Measurements from ENCODE around the gene SBK2. TPM values are rescaled to one million over a fixed set of nuclear protein-coding genes. Genes with fewer than 3 reads are reported as not detected.
A peak's percentile ranks its signal among the peaks of the same experiment; 100 is the strongest.

SBK2 gene
- total and polyA plus RNA-seq, 4 donors = not detected

GRCh38 chr19:55482156-55482961, 54.6 kb downstream of the SBK2 start:
- 86 to 88% methylated on average over 77 to 83 of the region's 83 CpGs for WGBS, 2 donors
- H3K27ac ChIP-seq (ENCODE audit: low read depth in 1 of 2, low read length in 2 of 2) = no peak overlapping the region
- no peaks in the 10 kb centered on the region for H3K36me3 ChIP-seq (ENCODE audit: control insufficient read depth in 1 of 2, insufficient read depth in 2 of 2, low read length in 1 of 2)
- DNase-seq (peak in 1 of 2 donors; percentile 74), ATAC-seq (ENCODE audit: low FRiP score) (no peak)
- H3K9me3 ChIP-seq (ENCODE audit: control insufficient read depth, low read length) = no peaks in the 10 kb centered on the region
- intact Hi-C loops (cut with DNase I) = no loop called here
- no peaks in the 10 kb centered on the region for H3K4me1 ChIP-seq (ENCODE audit: control insufficient read depth in 1 of 2, insufficient read depth in 2 of 2, low read length in 2 of 2)
- no peak overlapping the region for H3K4me3 ChIP-seq (ENCODE audit: low read length in 2 of 2)
- no peaks in the 10 kb centered on the region for H3K27me3 ChIP-seq (ENCODE audit: control insufficient read depth in 1 of 2, insufficient read depth in 2 of 2, low read length in 1 of 2)

GRCh38 chr19:55481794-55482155, 55.2 kb downstream of the SBK2 start:
- WGBS, 2 donors = 67 to 79% methylated on average over 11 to 40 of the region's 40 CpGs
- H3K4me3 ChIP-seq (ENCODE audit: low read length in 2 of 2) = no peak overlapping the region
- H3K4me1 ChIP-seq (ENCODE audit: control insufficient read depth in 1 of 2, insufficient read depth in 2 of 2, low read length in 2 of 2) = no peaks in the 10 kb centered on the region
- intact Hi-C loops (cut with DNase I) = no loop called here
- H3K27ac ChIP-seq (ENCODE audit: low read depth in 1 of 2, low read length in 2 of 2) = no peak overlapping the region
- DNase-seq (no peak), ATAC-seq (ENCODE audit: low FRiP score) (no peak)
- no peaks in the 10 kb centered on the region for H3K9me3 ChIP-seq (ENCODE audit: control insufficient read depth, low read length)
- H3K27me3 ChIP-seq (ENCODE audit: control insufficient read depth in 1 of 2, insufficient read depth in 2 of 2, low read length in 1 of 2) = no peaks in the 10 kb centered on the region
- H3K36me3 ChIP-seq (ENCODE audit: control insufficient read depth in 1 of 2, insufficient read depth in 2 of 2, low read length in 1 of 2) = no peaks in the 10 kb centered on the region

GRCh38 chr19:55481148-55481793, 55.7 kb downstream of the SBK2 start:
- Histone ChIP-seq H3K36me3 (ENCODE audit: control insufficient read depth in 1 of 2, insufficient read depth in 2 of 2, low read length in 1 of 2) (no peaks in the 10 kb centered on the region), H3K4me1 (ENCODE audit: control insufficient read depth in 1 of 2, insufficient read depth in 2 of 2, low read length in 2 of 2) (no peaks in the 10 kb centered on the region), H3K27ac (ENCODE audit: low read depth in 1 of 2, low read length in 2 of 2) (no peak overlapping the region), H3K27me3 (ENCODE audit: control insufficient read depth in 1 of 2, insufficient read depth in 2 of 2, low read length in 1 of 2) (no peaks in the 10 kb centered on the region), H3K9me3 (ENCODE audit: control insufficient read depth, low read length) (no peaks in the 10 kb centered on the region), H3K4me3 (ENCODE audit: low read length in 2 of 2) (no peak overlapping the region)
- DNase-seq (no peak), ATAC-seq (ENCODE audit: low FRiP score) (no peak)
- intact Hi-C loops (cut with DNase I) = no loop called here
- WGBS, 2 donors = 92 to 95% methylated on average over 40 to 52 of the region's 52 CpGs

- Histone ChIP-seq H3K27me3 (ENCODE audit: control insufficient read depth in 1 of 2, insufficient read depth in 2 of 2, low read length in 1 of 2) (no peaks in the 10 kb centered on the region), H3K4me3 (ENCODE audit: low read length in 2 of 2) (no peak overlapping the region), H3K27ac (ENCODE audit: low read depth in 1 of 2, low read length in 2 of 2) (no peak overlapping the region), H3K4me1 (ENCODE audit: control insufficient read depth in 1 of 2, insufficient read depth in 2 of 2, low read length in 2 of 2) (no peaks in the 10 kb centered on the region), H3K9me3 (ENCODE audit: control insufficient read depth, low read length) (no peaks in the 10 kb centered on the region), H3K36me3 (ENCODE audit: control insufficient read depth in 1 of 2, insufficient read depth in 2 of 2, low read length in 1 of 2) (no peaks in the 10 kb centered on the region)
- DNase-seq = no peak
- 75 to 84% methylated on average over 14 to 15 of the region's 15 CpGs for WGBS, 2 donors
- intact Hi-C loops (cut with DNase I) = no loop called here
- no peak for ATAC-seq (ENCODE audit: low FRiP score)
Measured at GRCh38 chr19:55479451-55480230, 57.3 kb downstream of the SBK2 start.

GRCh38 chr19:55479045-55479444, 57.9 kb downstream of the SBK2 start:
- no peak for DNase-seq
- no peak for ATAC-seq (ENCODE audit: low FRiP score)
- H3K36me3 ChIP-seq (ENCODE audit: control insufficient read depth in 1 of 2, insufficient read depth in 2 of 2, low read length in 1 of 2) = no peaks in the 10 kb centered on the region
- H3K27ac ChIP-seq (ENCODE audit: low read depth in 1 of 2, low read length in 2 of 2) = no peak overlapping the region
- 86 to 87% methylated on average over 17 of the region's 17 CpGs for WGBS, 2 donors
- no peaks in the 10 kb centered on the region for H3K9me3 ChIP-seq (ENCODE audit: control insufficient read depth, low read length)
- no peaks in the 10 kb centered on the region for H3K27me3 ChIP-seq (ENCODE audit: control insufficient read depth in 1 of 2, insufficient read depth in 2 of 2, low read length in 1 of 2)
- H3K4me1 ChIP-seq (ENCODE audit: control insufficient read depth in 1 of 2, insufficient read depth in 2 of 2, low read length in 2 of 2) = no peaks in the 10 kb centered on the region
- intact Hi-C loops (cut with DNase I) = no loop called here
- no peak overlapping the region for H3K4me3 ChIP-seq (ENCODE audit: low read length in 2 of 2)

Other genes starting within 250 kb of the SBK2 start
- 1 to 10 TPM; 2.9 to 9.6 TPM for gene TMEM150B, start 211.8 kb downstream of the SBK2 start, total RNA-seq
- gene TMEM150B, start 211.8 kb downstream of the SBK2 start, polyA plus RNA-seq = 1 to 10 TPM in 1 of 2 donors, under 1 TPM in 1; 0.72 to 5.5 TPM
- gene KMT5C, start 197.3 kb downstream of the SBK2 start, total RNA-seq = 10 to 100 TPM in 1 of 2 donors, 1 to 10 TPM in 1; 4.5 to 12.8 TPM
- 10 to 100 TPM in 1 of 2 donors, 1 to 10 TPM in 1; 3.4 to 13.2 TPM for gene KMT5C, start 197.3 kb downstream of the SBK2 start, polyA plus RNA-seq
- gene COX6B2, start 182.4 kb downstream of the SBK2 start, total RNA-seq = under 1 TPM; 0.19 to 0.99 TPM
- not detected for gene COX6B2, start 182.4 kb downstream of the SBK2 start, polyA plus RNA-seq
- not detected for gene GARIN5B, start 173.9 kb downstream of the SBK2 start, total RNA-seq
- gene GARIN5B, start 173.9 kb downstream of the SBK2 start, polyA plus RNA-seq = not detected
- under 1 TPM; 0.23 to 0.27 TPM for gene IL11, start 166.7 kb downstream of the SBK2 start, total RNA-seq
- gene IL11, start 166.7 kb downstream of the SBK2 start, polyA plus RNA-seq = 1 to 10 TPM in 1 of 2 donors, not detected in 1; 2.1 TPM
- gene TMEM190, start 160.3 kb downstream of the SBK2 start, total RNA-seq = not detected
- not detected for gene TMEM190, start 160.3 kb downstream of the SBK2 start, polyA plus RNA-seq
- 1 to 10 TPM in 1 of 2 donors, under 1 TPM in 1; 0.94 to 2.4 TPM for gene TMEM238, start 152.8 kb downstream of the SBK2 start, total RNA-seq
- gene TMEM238, start 152.8 kb downstream of the SBK2 start, polyA plus RNA-seq = not detected
- 1,000 to 10,000 TPM in 1 of 2 donors, 100 to 1,000 TPM in 1; 841 to 1,022 TPM for gene RPL28, start 151.2 kb downstream of the SBK2 start, total RNA-seq
- gene RPL28, start 151.2 kb downstream of the SBK2 start, polyA plus RNA-seq = 1,000 to 10,000 TPM; 1,298 to 1,335 TPM
- 10 to 100 TPM; 13.2 to 26.8 TPM for gene UBE2S, start 129.3 kb downstream of the SBK2 start, total RNA-seq
- gene UBE2S, start 129.3 kb downstream of the SBK2 start, polyA plus RNA-seq = 1 to 10 TPM; 7.0 to 8.4 TPM
- gene SHISA7, start 93.8 kb downstream of the SBK2 start, total RNA-seq = not detected
- under 1 TPM in 1 of 2 donors, not detected in 1; 0.05 TPM for gene SHISA7, start 93.8 kb downstream of the SBK2 start, polyA plus RNA-seq
- gene ISOC2, start 75.5 kb downstream of the SBK2 start, total RNA-seq = 10 to 100 TPM; 18.6 to 30.6 TPM
- 10 to 100 TPM; 42.6 to 47.3 TPM for gene ISOC2, start 75.5 kb downstream of the SBK2 start, polyA plus RNA-seq
- not detected for gene C19orf85, start 72.4 kb downstream of the SBK2 start, total RNA-seq
- not detected for gene C19orf85, start 72.4 kb downstream of the SBK2 start, polyA plus RNA-seq
- 1 to 10 TPM; 6.9 to 7.0 TPM for gene ZNF628, start 60.5 kb downstream of the SBK2 start, total RNA-seq
- 1 to 10 TPM; 1.3 to 2.0 TPM for gene ZNF628, start 60.5 kb downstream of the SBK2 start, polyA plus RNA-seq
- gene NAT14, start 51.9 kb downstream of the SBK2 start, total RNA-seq = 10 to 100 TPM; 15.3 to 16.2 TPM
- gene NAT14, start 51.9 kb downstream of the SBK2 start, polyA plus RNA-seq = 10 to 100 TPM in 1 of 2 donors, 1 to 10 TPM in 1; 3.1 to 19.2 TPM
- gene SSC5D, start 48.7 kb downstream of the SBK2 start, total RNA-seq = 10 to 100 TPM in 1 of 2 donors, 1 to 10 TPM in 1; 8.6 to 64.1 TPM
- gene SSC5D, start 48.7 kb downstream of the SBK2 start, polyA plus RNA-seq = 1 to 10 TPM; 1.6 to 3.7 TPM
- under 1 TPM in 1 of 2 donors, not detected in 1; 0.48 TPM for gene SBK3, start 8.4 kb upstream of the SBK2 start, total RNA-seq
- not detected for gene SBK3, start 8.4 kb upstream of the SBK2 start, polyA plus RNA-seq
- gene ZNF579, start 43.7 kb upstream of the SBK2 start, total RNA-seq = 10 to 100 TPM; 12.9 to 13.1 TPM
- 10 to 100 TPM in 1 of 2 donors, under 1 TPM in 1; 0.63 to 12.6 TPM for gene ZNF579, start 43.7 kb upstream of the SBK2 start, polyA plus RNA-seq
- 10 to 100 TPM; 12.7 to 13.2 TPM for gene FIZ1, start 62.4 kb upstream of the SBK2 start, total RNA-seq
- 10 to 100 TPM in 1 of 2 donors, 1 to 10 TPM in 1; 2.8 to 12.6 TPM for gene FIZ1, start 62.4 kb upstream of the SBK2 start, polyA plus RNA-seq
- gene ZNF524, start 63.2 kb upstream of the SBK2 start, total RNA-seq = 10 to 100 TPM; 13.2 to 17.3 TPM
- 10 to 100 TPM; 13.4 to 38.8 TPM for gene ZNF524, start 63.2 kb upstream of the SBK2 start, polyA plus RNA-seq
- 10 to 100 TPM; 13.4 to 16.4 TPM for gene ZNF865, start 68.5 kb upstream of the SBK2 start, total RNA-seq
- gene ZNF865, start 68.5 kb upstream of the SBK2 start, polyA plus RNA-seq = 1 to 10 TPM; 1.1 to 5.7 TPM
- gene ZNF784, start 87.4 kb upstream of the SBK2 start, total RNA-seq = 1 to 10 TPM; 5.1 to 5.3 TPM
- 10 to 100 TPM in 1 of 2 donors, 1 to 10 TPM in 1; 4.8 to 27.2 TPM for gene ZNF784, start 87.4 kb upstream of the SBK2 start, polyA plus RNA-seq
- gene ZNF580, start 103.9 kb upstream of the SBK2 start, total RNA-seq = 10 to 100 TPM; 42.9 to 43.7 TPM
- gene ZNF580, start 103.9 kb upstream of the SBK2 start, polyA plus RNA-seq = 10 to 100 TPM; 13.3 to 79.6 TPM
- gene ZNF581, start 106.5 kb upstream of the SBK2 start, total RNA-seq = 10 to 100 TPM; 11.0 to 19.4 TPM
- 10 to 100 TPM; 15.8 to 23.8 TPM for gene ZNF581, start 106.5 kb upstream of the SBK2 start, polyA plus RNA-seq
- gene CCDC106, start 111.1 kb upstream of the SBK2 start, total RNA-seq = 10 to 100 TPM in 1 of 2 donors, 1 to 10 TPM in 1; 7.2 to 11.0 TPM
- gene CCDC106, start 111.1 kb upstream of the SBK2 start, polyA plus RNA-seq = 10 to 100 TPM; 10.0 to 19.0 TPM
- gene U2AF2, start 117.9 kb upstream of the SBK2 start, total RNA-seq = 100 to 1,000 TPM; 113 to 129 TPM
- gene U2AF2, start 117.9 kb upstream of the SBK2 start, polyA plus RNA-seq = 10 to 100 TPM; 40.6 to 66.3 TPM
- gene EPN1, start 138.1 kb upstream of the SBK2 start, total RNA-seq = 10 to 100 TPM; 74.7 to 87.8 TPM
- gene EPN1, start 138.1 kb upstream of the SBK2 start, polyA plus RNA-seq = 10 to 100 TPM; 66.8 to 68.5 TPM
- gene NLRP9, start 201.3 kb upstream of the SBK2 start, total RNA-seq = not detected
- not detected for gene NLRP9, start 201.3 kb upstream of the SBK2 start, polyA plus RNA-seq
- not detected for gene RFPL4A, start 222.0 kb upstream of the SBK2 start, total RNA-seq
- not detected for gene RFPL4A, start 222.0 kb upstream of the SBK2 start, polyA plus RNA-seq
- gene RFPL4AL1, start 232.0 kb upstream of the SBK2 start, total RNA-seq = not detected
- gene RFPL4AL1, start 232.0 kb upstream of the SBK2 start, polyA plus RNA-seq = not detected